Mesodermal cell (in vitro differentiated cells): ENCODE results near the gene RNU6-1.

Experiments used
- H3K27ac ChIP-seq: 2 replicates; pipeline ENCODE4 v1.7.0; 2013; ENCODE audit warnings: mild to moderate bottlenecking, low read depth, low read length, moderate library complexity; ENCODE audit not compliant: severe bottlenecking
- H3K36me3 ChIP-seq: 2 replicates; pipeline ENCODE4 v1.7.1; 2013; ENCODE audit warnings: mild to moderate bottlenecking, low read length, moderate library complexity; ENCODE audit not compliant: control insufficient read depth, insufficient read depth
- H3K4me1 ChIP-seq: one replicate; pipeline ENCODE4 v1.7.1; 2013; ENCODE audit warnings: mild to moderate bottlenecking, low read length; ENCODE audit not compliant: insufficient read depth, control insufficient read depth, poor library complexity, severe bottlenecking
- H3K4me3 ChIP-seq: 2 replicates; pipeline ENCODE4 v1.7.0; 2013; ENCODE audit warnings: low read length, control low read depth, mild to moderate bottlenecking; ENCODE audit not compliant: insufficient read depth, poor library complexity, severe bottlenecking; ENCODE audit errors: extremely low read depth
- H3K9me3 ChIP-seq: 2 replicates; pipeline ENCODE4 v1.7.1; 2013; ENCODE audit warnings: mild to moderate bottlenecking, low read length, moderate library complexity; ENCODE audit not compliant: control insufficient read depth
- WGBS, 2 experiments: methylation state at CpG; one replicate each; pipeline ENCODE4 v1.1.5; 2013; ENCODE audit warnings: missing lambda C conversion rate in 2 of 2; ENCODE audit not compliant: insufficient coverage in 2 of 2; 5-methylcytosine and 5-hydroxymethylcytosine counted together

The RNU6-1 gene

DNA sequence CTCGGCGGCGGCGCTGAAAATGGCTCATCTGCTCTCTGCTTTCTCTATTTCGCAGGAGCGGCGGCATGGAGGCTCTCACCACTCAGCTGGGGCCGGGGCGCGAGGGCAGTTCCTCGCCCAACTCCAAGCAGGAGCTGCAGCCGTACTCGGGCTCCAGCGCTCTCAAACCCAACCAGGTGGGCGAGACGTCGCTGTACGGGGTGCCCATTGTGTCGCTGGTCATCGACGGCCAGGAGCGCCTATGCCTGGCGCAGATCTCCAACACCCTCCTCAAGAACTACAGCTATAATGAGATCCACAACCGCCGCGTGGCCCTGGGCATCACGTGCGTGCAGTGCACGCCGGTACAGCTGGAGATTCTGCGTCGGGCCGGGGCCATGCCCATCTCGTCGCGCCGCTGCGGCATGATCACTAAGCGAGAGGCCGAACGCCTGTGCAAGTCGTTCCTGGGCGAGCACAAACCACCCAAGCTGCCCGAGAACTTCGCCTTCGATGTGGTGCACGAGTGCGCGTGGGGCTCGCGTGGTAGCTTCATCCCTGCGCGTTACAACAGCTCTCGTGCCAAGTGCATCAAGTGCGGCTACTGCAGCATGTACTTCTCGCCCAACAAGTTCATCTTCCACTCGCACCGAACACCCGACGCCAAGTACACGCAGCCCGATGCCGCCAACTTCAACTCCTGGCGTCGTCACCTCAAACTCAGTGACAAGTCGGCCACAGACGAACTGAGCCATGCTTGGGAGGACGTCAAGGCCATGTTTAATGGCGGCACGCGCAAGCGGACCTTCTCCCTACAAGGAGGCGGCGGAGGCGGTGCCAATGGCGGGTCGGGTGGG is 13.7 kb downstream of the RNU6-1 start:
- Histone ChIP-seq H3K4me3 (no peak overlapping the region), H3K36me3 (no peaks in the 10 kb centered on the region), H3K4me1 (peaks cover 3% of the 10 kb centered on the region), H3K9me3 (no peaks in the 10 kb centered on the region), H3K27ac (no peak overlapping the region)
- WGBS, 2 experiments: 6% methylated on average over 66 to 74 of the region's 77 CpGs

- Histone ChIP-seq H3K9me3 (no peaks in the 10 kb centered on the region), H3K36me3 (no peaks in the 10 kb centered on the region), H3K4me3 (no peak within 1 kb of the TSS), H3K27ac (no peak within 1 kb of the TSS), H3K4me1 (peaks cover 3% of the 10 kb centered on the region)
- WGBS, 2 experiments: 1 to 2% methylated on average over 37 to 38 of the region's 58 CpGs
These were observed 14.6 kb downstream of the RNU6-1 start, which contains the start of gene SKOR1 for GRCh38 chr15:67824976-67825880. TSS of gene SKOR1 (plus strand) at chr15:67825509. CDS start at chr15:67825603, 94 bp downstream.

GRCh38 chr15:67824197-67824968 is 15.5 kb downstream of the RNU6-1 start:
- Histone ChIP-seq H3K4me3 (no peak overlapping the region), H3K27ac (no peak overlapping the region), H3K36me3 (no peaks in the 10 kb centered on the region), H3K4me1 (peaks cover 3% of the 10 kb centered on the region), H3K9me3 (no peaks in the 10 kb centered on the region)
- WGBS, 2 experiments: 8 to 9% methylated on average over 17 to 21 of the region's 21 CpGs

DNA sequence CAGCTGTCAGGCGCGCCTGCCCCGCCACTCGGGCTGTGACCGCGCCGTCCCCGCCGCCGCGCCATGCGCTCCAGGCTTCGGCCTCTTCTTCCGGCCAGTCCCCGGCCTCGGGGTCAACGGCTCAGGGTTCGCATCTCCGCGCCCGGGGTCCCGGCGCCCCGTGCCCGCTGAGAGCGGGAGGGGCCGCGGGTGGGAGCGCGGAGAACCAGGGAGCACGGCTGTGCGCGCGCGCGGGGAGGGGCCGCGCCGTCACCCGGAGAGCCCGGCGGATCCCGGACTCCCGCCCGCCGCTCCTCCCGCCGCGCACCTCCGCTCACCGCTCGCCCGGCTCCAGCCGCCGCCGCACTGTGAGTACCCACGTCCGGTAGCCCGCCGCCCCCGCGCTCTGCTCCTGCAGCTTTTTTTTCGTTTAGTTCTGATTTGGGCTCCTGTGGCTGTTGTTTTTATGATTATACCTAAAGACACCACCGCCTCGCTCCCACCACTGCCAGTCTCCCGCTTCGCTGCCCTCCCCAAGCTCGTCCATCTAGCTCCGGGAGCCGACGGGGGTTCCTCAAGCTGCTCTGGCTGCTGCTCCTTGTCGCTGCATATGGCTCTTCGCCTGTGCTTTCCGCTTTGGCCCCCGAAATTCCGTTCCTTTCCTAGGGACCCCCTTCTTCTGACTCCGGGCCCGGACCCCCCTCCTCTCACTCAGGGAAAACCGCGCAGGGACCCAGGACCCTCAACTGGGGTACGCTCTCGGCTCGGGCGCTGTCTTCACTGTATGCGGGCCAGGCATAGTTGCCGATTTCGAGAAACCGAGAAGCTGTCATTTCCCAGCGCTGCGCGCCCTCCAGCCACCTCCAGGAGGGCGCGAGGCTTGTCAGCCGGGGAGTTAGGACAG is 16.3 kb downstream of the RNU6-1 start:
- 1 to 2% methylated on average over 50 to 84 of the region's 94 CpGs for WGBS, 2 experiments
- Histone ChIP-seq H3K4me1 (peaks cover 2% of the 10 kb centered on the region), H3K4me3 (no peak overlapping the region), H3K9me3 (no peaks in the 10 kb centered on the region), H3K36me3 (no peaks in the 10 kb centered on the region), H3K27ac (no peak overlapping the region)

GRCh38 chr15:67822537-67823313 is 17.1 kb downstream of the RNU6-1 start:
- Histone ChIP-seq H3K9me3 (no peaks in the 10 kb centered on the region), H3K27ac (no peak overlapping the region), H3K36me3 (no peaks in the 10 kb centered on the region), H3K4me1 (no peaks in the 10 kb centered on the region), H3K4me3 (no peak overlapping the region)
- WGBS, 2 experiments: 2 to 4% methylated on average over 36 to 45 of the region's 46 CpGs

- Histone ChIP-seq H3K36me3 (no peaks in the 10 kb centered on the region), H3K4me3 (no peak overlapping the region), H3K9me3 (no peaks in the 10 kb centered on the region), H3K27ac (no peak overlapping the region), H3K4me1 (no peaks in the 10 kb centered on the region)
- 1 to 3% methylated on average over 34 to 35 of the region's 43 CpGs for whole genome bisulfite sequencing, 2 experiments
These were observed 17.9 kb downstream of the RNU6-1 start for GRCh38 chr15:67821784-67822440.

DNA sequence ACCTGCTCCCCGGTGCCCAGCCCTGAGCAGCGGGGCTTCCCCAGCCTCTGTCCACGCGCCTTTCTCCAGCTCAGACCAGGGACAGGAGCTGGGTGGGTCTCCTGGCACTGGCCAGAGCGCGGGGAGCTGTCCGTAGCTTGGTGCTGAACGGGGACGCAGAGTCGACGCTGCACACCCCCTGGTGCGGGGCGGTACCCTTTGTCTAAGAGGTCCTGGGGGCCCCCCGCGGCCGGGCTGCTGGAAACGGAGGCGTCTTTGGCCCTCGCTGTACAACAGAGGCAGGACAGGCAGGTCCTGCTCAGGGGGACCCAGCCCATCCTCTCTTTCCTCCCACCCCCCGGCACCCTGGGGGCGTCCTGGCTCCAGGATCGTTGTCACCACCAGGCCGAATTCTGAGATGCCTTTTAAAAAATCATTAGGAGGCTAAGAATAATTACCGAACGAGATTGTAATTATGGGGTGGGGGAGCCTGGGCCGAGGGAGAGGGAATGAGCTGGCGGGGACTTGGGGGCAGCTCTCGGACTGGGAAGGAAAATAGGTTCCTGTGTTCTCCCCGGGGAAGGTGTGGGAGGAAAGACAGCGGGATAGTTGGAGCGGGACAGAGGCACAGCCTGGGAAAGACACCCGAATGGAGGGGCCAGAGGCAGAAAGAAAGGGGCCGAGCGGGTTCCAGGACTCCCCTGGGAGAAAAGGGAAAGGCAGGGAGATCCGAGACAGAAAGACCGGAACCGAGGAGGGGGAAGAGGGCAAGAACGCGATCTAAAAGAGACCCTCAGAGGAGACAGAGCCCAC is 18.7 kb downstream of the RNU6-1 start:
- Histone ChIP-seq H3K36me3 (no peaks in the 10 kb centered on the region), H3K9me3 (no peaks in the 10 kb centered on the region), H3K4me1 (no peaks in the 10 kb centered on the region), H3K27ac (no peak overlapping the region), H3K4me3 (no peak overlapping the region)
- WGBS, 2 experiments: 4 to 6% methylated on average over 25 to 32 of the region's 39 CpGs

- Histone ChIP-seq H3K27ac (no peak overlapping the region), H3K36me3 (no peaks in the 10 kb centered on the region), H3K9me3 (no peaks in the 10 kb centered on the region), H3K4me3 (no peak overlapping the region), H3K4me1 (no peaks in the 10 kb centered on the region)
- 41 to 52% methylated on average over 30 to 45 of the region's 50 CpGs for WGBS, 2 experiments
These were observed 19.5 kb downstream of the RNU6-1 start for GRCh38 chr15:67820122-67820991.
